ENCODE data around the gene NDUFC2. TPM values are rescaled to one million over a fixed set of nuclear protein-coding genes. Genes with fewer than 3 reads are reported as not detected.
A peak's percentile ranks its signal among the peaks of the same experiment; 100 is the strongest.

Gene NDUFC2
- total and polyA plus RNA-seq, 2 of the 13 experiments (the other 11 are each of a cell fraction or from before 2014, with no cell fraction given), result 256 to 363 TPM

- peak; percentile 69 for TF ChIP-seq PITX1 (CRISPR knock-in tag; IDR thresholded peaks at IDR 0.05)
- TF ChIP-seq SAFB2 (CRISPR knock-in tag; IDR thresholded peaks at IDR 0.05; ENCODE audit: borderline replicate concordance, low read depth), result no peak
- TF ChIP-seq ZBTB20 (CRISPR knock-in tag; IDR thresholded peaks at IDR 0.05; ENCODE audit: borderline replicate concordance, low read depth), result no peak
- TF ChIP-seq SUZ12 (IDR thresholded peaks at IDR 0.05; ENCODE audit: low read depth, low read length), result no peak
- TF ChIP-seq ZNF644 (CRISPR knock-in tag; IDR thresholded peaks at IDR 0.05; ENCODE audit: low read depth), result 0 out of 2 replicates have a peak, but pooled peaks have one; percentile 48
- TF ChIP-seq ZNF343 (CRISPR knock-in tag; IDR thresholded peaks at IDR 0.05), result no peak
- TF ChIP-seq HNRNPUL1 (IDR thresholded peaks at IDR 0.05; ENCODE audit: low read depth, low read length), result no peak
- no peak for TF ChIP-seq TEAD2 (CRISPR knock-in tag; IDR thresholded peaks at IDR 0.05)
- TF ChIP-seq E2F1 (CRISPR knock-in tag; IDR thresholded peaks at IDR 0.05), result no peak
- TF ChIP-seq MAFK (conservative IDR thresholded peaks at IDR 0.05 in 1 of 2, IDR thresholded peaks at IDR 0.05 in 1 of 2; ENCODE audit: low read length in 2 of 2), result no peak
- no peak for TF ChIP-seq ZSCAN30 (CRISPR knock-in tag; IDR thresholded peaks at IDR 0.05)
- TF ChIP-seq PAXIP1 (CRISPR knock-in tag; conservative IDR thresholded peaks at IDR 0.05), result peak; percentile 49
- TF ChIP-seq ZNF383 (CRISPR knock-in tag; IDR thresholded peaks at IDR 0.05; ENCODE audit: borderline replicate concordance), result no peak
- no peak for TF ChIP-seq GABPB1 (CRISPR knock-in tag; IDR thresholded peaks at IDR 0.05)
- TF ChIP-seq CEBPG (CRISPR knock-in tag; IDR thresholded peaks at IDR 0.05), result no peak
- TF ChIP-seq ZNF558 (CRISPR knock-in tag; IDR thresholded peaks at IDR 0.05; ENCODE audit: borderline replicate concordance), result no peak
- TF ChIP-seq ZNF264 (CRISPR knock-in tag; IDR thresholded peaks at IDR 0.05), result no peak
- TF ChIP-seq STAT6 (CRISPR knock-in tag; IDR thresholded peaks at IDR 0.05; ENCODE audit: borderline replicate concordance), result no peak
- no peak for TF ChIP-seq STAG1 (CRISPR knock-in tag; IDR thresholded peaks at IDR 0.05)
- TF ChIP-seq ZNF160 (CRISPR knock-in tag; IDR thresholded peaks at IDR 0.05), result no peak
- no peak for TF ChIP-seq ZNF710 (CRISPR knock-in tag; IDR thresholded peaks at IDR 0.05; ENCODE audit: borderline replicate concordance)
Observed at GRCh38 chr11:78061088-78061920, 18.4 kb downstream of the NDUFC2 start (continued).
